ENCODE measurements around the gene RAPGEF4.

DNA sequence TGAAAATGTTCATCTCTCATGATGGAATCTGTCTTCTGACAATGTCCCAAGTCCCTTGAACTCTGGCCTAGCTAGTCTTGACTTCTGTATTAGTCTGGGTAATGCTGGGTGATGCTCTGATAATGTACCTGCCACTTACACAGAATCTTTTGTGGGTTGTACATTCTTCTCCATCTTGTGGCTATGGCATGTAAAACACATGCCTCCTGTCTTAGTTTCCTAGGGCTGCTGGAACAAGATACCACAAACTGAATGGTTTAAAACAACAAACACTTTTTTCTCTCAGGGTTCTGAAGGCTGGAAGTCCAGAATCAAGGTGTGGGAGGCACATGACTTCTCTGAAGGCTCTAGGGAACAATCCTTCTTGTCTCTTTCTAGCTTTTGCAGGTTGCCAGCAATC is 57.1 kb downstream of the RAPGEF4 start:
- TF ChIP-seq POLR2A (IDR thresholded peaks at IDR 0.05) (no peak), EP300 (IDR thresholded peaks at IDR 0.05) (no peak), POLR2AphosphoS5 (IDR thresholded peaks at IDR 0.05) (no peak)
- TF ChIP-seq, protein P1, sequence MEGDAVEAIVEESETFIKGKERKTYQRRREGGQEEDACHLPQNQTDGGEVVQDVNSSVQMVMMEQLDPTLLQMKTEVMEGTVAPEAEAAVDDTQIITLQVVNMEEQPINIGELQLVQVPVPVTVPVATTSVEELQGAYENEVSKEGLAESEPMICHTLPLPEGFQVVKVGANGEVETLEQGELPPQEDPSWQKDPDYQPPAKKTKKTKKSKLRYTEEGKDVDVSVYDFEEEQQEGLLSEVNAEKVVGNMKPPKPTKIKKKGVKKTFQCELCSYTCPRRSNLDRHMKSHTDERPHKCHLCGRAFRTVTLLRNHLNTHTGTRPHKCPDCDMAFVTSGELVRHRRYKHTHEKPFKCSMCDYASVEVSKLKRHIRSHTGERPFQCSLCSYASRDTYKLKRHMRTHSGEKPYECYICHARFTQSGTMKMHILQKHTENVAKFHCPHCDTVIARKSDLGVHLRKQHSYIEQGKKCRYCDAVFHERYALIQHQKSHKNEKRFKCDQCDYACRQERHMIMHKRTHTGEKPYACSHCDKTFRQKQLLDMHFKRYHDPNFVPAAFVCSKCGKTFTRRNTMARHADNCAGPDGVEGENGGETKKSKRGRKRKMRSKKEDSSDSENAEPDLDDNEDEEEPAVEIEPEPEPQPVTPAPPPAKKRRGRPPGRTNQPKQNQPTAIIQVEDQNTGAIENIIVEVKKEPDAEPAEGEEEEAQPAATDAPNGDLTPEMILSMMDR (IDR thresholded peaks at IDR 0.05) = no peak

Data from gastroesophageal sphincter (tissue), 3 donors.